HG03571 (cell line): ENCODE data around the gene ACMSD.
"Not testable (repeated sequence)": the region's sequence is repeated elsewhere in the genome, so short reads cannot be mapped to it uniquely, and the experiment has no call there.

Experiments used
- ATAC-seq: cut with Tn5 transposase; IDR thresholded peaks from one replicate; pipeline ENCODE4 v1.9.1; 2021; ENCODE audit not compliant: unreplicated experiment

Gene ACMSD

DNA sequence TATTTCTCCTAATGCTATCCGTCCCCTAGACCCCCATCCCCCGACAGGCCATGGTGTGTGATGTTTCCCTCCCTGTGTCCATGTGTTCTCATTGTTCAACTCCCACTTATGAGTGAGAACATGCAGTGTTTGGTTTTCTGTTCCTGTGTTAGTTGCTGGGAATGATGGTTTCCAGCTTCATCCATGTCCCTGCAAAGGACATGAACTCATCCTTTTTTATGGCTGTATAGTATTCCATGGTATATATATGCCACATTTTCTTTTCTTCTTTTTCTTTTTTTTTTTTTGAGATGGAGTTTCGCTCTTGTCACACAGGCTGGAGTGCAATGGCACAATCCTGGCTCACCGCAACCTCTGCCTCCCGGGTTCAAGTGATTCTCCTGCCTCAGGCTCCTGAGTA lies 9.2 kb downstream of the ACMSD start:
- ATAC-seq = not testable (repeated sequence)

DNA sequence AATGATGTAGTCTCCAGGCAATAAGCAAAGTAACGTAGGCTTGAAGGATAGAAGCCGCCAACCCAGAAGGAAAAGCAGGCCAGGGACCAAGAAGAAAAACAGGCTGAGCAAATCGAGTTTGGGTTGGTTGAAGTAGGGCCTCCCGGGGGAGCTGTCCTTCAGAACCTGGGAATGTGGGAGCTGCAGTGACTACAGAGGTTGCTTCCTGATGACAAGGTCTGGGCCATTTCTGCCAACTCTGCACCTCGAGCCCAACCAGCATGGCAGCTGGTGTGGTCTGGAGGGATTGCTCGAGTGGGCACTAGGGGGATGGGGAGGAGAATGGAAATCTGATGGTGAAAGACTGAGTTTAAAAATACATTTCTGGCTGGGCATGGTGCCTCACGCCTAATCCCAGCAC lies 14.1 kb downstream of the ACMSD start:
- ATAC-seq = no peak

GRCh38 chr2:134855709-134856108 lies 17.3 kb downstream of the ACMSD start:
- ATAC-seq = no peak

- ATAC-seq = no peak
These were observed 19.8 kb downstream of the ACMSD start for GRCh38 chr2:134858245-134858644.

GRCh38 chr2:134861173-134861572 lies 22.8 kb downstream of the ACMSD start:
- ATAC-seq = no peak

DNA sequence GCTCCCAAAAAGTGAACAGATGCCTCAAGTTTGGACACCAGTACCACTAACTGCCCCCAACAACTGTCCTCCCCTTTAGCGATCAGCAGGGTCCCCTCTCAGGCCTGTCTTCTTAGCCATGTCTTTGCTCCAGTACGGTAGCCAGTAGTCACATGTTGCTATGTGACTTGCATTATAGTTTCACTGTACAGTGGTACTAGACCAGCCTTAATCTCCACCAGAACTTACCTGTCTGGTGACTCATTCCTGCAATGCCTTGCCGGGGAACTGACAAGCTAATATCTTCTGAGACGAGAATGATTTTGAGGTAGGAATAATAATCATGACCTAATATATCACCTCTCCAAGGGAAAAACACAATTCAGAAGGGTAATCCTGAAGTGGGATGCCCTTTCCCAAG lies 23.7 kb downstream of the ACMSD start:
- ATAC-seq = no peak

GRCh38 chr2:134862674-134863073 lies 24.3 kb downstream of the ACMSD start:
- ATAC-seq = no peak

- no peak for ATAC-seq
These were observed 25.0 kb downstream of the ACMSD start for GRCh38 chr2:134863446-134863845.

DNA sequence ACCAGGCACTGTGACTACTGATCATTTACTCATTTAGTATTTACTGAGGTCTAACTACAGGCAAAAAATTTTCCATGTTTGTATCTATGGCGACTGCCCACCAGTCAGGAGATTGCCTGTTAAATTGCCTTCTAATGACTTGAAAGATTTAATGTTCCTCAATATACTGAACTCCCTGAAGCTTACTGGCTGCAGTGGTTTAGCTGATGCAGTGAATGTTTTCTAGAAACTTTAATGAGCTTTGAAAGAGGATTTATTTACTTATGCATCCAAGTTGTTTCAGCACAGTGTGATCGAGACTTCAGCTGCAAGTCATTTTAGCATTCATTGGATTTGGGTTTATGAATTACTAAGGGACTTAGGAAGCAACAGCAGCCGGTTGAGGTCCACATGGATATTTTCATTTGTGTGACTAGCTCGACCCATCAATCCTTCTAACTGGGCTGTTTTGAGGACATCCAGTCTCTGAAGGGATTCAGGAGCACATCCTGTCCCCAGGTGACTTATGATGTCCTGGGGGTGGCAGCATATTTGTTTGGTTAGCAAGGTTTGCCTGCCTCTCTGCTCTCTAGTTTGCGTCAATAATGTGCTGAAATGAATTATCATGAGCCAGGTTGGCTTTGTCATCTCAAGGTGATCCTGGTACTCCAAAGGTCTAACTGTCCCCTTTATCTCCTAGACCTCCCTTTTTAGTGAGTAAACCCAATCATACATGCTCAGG lies 26.8 kb downstream of the ACMSD start:
- ATAC-seq = no peak

DNA sequence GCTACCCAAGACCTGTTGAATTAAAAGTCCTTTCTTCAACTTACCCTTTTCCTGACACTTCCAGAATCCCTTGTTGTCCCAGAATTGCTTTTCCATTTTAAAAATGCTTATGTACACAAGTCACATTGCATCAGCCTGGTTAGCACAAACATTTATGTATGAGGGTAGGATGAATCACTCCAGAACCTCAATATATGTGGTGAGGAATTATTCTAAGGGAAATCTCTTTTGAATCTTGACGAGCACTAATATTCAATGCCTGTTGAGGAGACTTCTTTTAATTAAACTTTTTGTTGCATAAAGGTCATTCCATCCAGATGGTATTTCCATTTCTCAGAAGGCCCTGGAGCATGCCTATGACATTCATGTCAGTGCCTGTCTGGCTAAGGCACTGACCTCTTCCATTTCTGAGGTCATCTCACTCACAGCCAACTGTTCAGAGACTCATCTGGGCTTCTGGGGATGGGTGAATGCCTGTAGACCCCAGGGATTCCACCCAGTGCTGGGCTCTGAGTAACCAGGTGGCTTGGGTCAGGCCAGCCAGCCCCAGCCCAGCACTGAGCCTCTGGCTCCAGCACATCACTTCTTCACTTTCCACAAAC lies 28.2 kb downstream of the ACMSD start:
- ATAC-seq = no peak

DNA sequence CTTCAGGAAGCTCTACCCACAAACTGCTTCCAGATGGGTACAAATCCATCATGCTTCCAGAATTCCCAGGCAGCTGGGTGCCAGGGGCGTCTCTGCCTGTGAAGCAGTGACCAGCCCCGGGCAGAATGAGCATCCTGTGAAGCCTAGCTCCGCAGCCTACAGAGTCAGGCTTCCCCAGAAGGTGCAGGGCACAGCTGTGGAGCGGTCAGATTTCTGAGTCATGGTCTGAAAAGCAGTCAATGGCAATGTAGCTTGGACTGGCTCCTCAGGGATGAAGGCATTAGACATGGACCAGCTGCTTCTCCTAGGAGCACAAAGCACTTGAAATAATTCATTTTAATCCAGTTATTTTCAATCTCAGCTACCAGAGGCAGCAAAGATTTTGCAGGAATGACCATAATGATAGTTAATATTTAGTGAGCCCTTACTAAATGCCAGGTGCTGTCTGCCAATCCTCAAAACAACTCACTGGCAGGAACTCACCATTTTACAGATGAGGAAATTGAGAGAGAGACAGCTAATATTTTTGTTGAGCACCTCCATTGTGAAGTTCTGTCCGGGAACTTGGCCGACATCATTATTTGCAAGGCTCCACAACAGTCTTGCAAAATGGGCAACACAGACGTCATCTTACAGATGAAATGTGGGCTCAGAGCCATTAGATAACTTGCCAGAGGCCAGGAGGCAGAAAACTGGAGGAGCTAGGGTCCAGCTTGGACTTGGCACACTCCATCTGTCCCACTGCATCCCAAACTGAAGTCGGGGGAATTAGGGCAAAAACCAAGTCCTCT lies 31.7 kb downstream of the ACMSD start:
- ATAC-seq = no peak

DNA sequence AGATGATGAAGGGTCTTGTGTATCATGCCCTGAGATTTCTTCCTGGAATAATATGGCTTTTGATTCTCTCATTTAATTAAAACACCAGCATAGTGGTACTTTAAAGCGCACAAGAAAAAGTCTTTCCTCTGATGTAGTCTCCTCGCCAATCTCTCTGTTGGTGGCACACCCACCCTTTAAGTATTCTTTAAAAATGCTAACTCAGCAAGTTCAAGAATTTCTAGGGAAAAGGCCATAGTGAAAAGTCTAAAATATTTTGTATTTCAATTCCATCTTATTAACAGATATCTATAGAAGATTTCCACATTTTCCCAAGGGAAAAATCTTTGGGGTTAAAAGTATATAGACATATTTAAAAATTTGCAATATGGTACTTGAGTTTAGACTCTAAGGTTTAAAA lies 34.7 kb downstream of the ACMSD start:
- ATAC-seq = no peak

GRCh38 chr2:134875309-134875708 lies 36.9 kb downstream of the ACMSD start:
- ATAC-seq = no peak

GRCh38 chr2:134882773-134883172 lies 44.4 kb downstream of the ACMSD start:
- ATAC-seq = no peak

- ATAC-seq = no peak
These were observed 45.3 kb downstream of the ACMSD start for GRCh38 chr2:134883552-134884293.

- no peak for ATAC-seq
These were observed 46.0 kb downstream of the ACMSD start for GRCh38 chr2:134884435-134884834.

GRCh38 chr2:134892282-134893035 lies 54.0 kb downstream of the ACMSD start:
- no peak for ATAC-seq

GRCh38 chr2:134897932-134898331 lies 59.5 kb downstream of the ACMSD start:
- ATAC-seq = no peak

GRCh38 chr2:134899204-134899603 lies 60.8 kb downstream of the ACMSD start:
- no peak for ATAC-seq

DNA sequence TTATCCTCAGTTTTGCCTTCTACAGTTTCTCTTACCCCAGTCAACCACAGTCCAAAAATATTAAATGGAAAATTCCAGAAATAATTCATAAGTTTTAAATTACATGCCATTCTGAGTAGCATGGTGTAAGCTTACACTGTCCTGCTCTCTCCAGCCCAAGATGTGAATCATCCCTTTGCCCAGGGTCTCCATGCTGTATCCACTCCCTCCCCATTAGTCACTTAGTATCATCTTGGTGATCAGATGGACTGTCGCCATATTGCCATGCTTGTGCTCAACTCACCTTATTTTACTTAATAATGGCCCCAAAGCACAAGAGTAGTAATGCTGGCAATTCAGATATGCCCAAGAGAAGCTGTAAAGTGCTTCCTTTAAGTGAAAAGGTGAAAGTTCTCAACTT lies 61.7 kb downstream of the ACMSD start:
- no peak for ATAC-seq

DNA sequence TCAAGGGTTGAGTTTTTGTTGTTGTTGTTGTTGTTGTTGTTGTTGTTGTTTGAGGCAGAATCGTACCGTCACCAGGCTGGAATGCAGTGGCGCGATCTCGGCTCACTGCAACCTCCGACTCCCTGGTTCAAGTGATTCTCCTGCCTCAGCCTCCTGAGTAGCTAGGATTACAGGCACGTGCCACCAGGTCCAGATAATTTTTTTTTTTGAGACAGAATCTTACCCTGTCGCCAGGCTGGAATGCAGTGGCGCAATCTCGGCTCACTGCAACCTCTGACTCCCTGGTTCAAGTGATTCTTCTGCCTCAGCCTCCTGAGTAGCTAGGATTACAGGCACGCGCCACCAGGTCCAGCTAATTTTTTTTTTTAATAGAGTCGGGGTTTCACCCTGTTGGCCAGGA lies 65.3 kb downstream of the ACMSD start:
- not testable (repeated sequence) for ATAC-seq
